ENCODE results near the gene EHD1. TPM values are rescaled to one million over a fixed set of nuclear protein-coding genes. Genes with fewer than 3 reads are reported as not detected.
A peak's percentile ranks its signal among the peaks of the same experiment; 100 is the strongest.
"Not testable (repeated sequence)": the region's sequence is repeated elsewhere in the genome, so short reads cannot be mapped to it uniquely, and the experiment has no call there.

EHD1 gene
- total RNA-seq, 4 donors from 2014 or later, result 47.8 to 85.4 (median 76.8) TPM

DNA sequence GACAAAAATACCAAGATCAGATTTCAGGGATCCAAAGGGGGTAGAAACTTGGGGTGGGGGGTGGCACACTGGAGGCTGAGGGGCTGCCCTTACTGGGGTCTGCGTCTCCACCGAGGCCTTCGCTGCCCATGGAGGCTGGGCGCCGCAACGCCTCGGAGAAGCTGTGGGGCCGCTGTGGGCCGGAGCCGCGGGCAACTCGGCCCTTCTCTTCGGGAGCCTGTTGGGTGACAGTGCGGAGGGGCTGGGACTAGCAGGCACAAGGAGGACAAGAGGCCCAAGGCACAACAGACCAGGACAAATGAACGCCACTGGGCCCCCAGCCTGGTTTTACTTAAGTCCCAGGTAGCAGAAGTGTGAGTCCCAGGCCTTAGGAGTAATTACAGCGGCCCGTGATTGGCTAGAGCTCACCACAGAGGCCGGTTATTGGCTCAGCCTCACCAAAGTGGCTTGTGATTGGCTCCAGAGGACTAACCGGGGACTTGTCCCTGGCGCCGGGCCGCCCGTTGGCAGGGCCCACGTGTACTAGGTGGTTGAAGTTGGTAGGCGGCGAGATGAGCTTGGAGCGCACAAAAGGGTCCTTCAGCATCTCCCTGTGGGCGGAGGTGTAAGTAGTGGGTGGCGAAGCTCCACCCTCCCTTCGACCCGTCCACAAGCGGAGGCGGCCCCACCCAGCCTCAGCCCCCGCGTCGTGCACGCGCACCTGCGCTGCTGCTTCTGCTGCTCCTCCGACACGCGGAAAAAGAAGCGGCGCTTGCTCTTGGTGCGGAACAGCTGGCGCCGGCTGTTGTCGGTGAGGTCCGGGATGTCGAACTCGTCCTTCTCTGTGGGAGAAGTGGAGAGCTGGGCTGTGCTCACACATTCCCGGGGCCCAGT lies 51.6 kb downstream of the EHD1 start:
- Histone ChIP-seq H3K27me3 (no peaks in the 10 kb centered on the region), H3K27ac (no peak overlapping the region), H3K4me3 (no peak overlapping the region), H3K4me1 (no peaks in the 10 kb centered on the region), H3K9me3 (no peaks in the 10 kb centered on the region), H3K36me3 (peaks cover 61% of the 10 kb centered on the region)
- DNase-seq (ENCODE audit: low spot score in 2 of 2), result peak in 1 of 2 donors; percentile 58
- no peak for TF ChIP-seq POLR2A (IDR thresholded peaks at IDR 0.05)
- no peak for TF ChIP-seq POLR2AphosphoS5 (IDR thresholded peaks at IDR 0.05)
- no peak for TF ChIP-seq EP300 (IDR thresholded peaks at IDR 0.05)
- TF ChIP-seq, protein P1, sequence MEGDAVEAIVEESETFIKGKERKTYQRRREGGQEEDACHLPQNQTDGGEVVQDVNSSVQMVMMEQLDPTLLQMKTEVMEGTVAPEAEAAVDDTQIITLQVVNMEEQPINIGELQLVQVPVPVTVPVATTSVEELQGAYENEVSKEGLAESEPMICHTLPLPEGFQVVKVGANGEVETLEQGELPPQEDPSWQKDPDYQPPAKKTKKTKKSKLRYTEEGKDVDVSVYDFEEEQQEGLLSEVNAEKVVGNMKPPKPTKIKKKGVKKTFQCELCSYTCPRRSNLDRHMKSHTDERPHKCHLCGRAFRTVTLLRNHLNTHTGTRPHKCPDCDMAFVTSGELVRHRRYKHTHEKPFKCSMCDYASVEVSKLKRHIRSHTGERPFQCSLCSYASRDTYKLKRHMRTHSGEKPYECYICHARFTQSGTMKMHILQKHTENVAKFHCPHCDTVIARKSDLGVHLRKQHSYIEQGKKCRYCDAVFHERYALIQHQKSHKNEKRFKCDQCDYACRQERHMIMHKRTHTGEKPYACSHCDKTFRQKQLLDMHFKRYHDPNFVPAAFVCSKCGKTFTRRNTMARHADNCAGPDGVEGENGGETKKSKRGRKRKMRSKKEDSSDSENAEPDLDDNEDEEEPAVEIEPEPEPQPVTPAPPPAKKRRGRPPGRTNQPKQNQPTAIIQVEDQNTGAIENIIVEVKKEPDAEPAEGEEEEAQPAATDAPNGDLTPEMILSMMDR (IDR thresholded peaks at IDR 0.05), result no peak
- WGBS, result 94% methylated on average over 31 of the region's 52 CpGs

DNA sequence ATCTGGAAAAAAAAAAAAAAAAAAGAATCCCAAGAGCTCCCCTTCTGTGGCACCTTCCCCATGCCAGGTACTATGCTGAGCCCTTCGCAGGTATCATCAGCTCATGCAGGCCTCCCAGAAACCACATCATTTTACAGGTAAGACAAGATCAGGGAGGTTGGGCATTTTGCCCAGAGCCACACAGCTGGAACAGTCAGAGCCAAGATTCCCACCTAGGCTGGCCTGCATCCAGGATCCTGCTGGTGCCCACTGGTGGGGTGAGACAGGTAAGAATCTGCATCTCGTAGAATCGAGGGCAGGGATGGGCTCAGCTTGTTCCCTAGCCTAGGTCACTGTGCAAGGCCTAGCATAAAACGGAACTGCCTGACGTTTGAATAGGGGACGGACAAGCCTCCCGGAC lies 52.4 kb downstream of the EHD1 start:
- no peak overlapping the region for H3K4me3 ChIP-seq
- WGBS, result 85% methylated on average over 7 of the region's 7 CpGs
- no peak for DNase-seq (ENCODE audit: low spot score in 2 of 2)
- no peaks in the 10 kb centered on the region for H3K27me3 ChIP-seq
- no peaks in the 10 kb centered on the region for H3K9me3 ChIP-seq
- H3K4me1 ChIP-seq, result no peaks in the 10 kb centered on the region
- TF ChIP-seq POLR2A (IDR thresholded peaks at IDR 0.05) (no peak), EP300 (IDR thresholded peaks at IDR 0.05) (no peak)
- TF ChIP-seq, protein P1 (IDR thresholded peaks at IDR 0.05), result no peak
- no peak overlapping the region for H3K27ac ChIP-seq
- peaks cover 53% of the 10 kb centered on the region for H3K36me3 ChIP-seq

DNA sequence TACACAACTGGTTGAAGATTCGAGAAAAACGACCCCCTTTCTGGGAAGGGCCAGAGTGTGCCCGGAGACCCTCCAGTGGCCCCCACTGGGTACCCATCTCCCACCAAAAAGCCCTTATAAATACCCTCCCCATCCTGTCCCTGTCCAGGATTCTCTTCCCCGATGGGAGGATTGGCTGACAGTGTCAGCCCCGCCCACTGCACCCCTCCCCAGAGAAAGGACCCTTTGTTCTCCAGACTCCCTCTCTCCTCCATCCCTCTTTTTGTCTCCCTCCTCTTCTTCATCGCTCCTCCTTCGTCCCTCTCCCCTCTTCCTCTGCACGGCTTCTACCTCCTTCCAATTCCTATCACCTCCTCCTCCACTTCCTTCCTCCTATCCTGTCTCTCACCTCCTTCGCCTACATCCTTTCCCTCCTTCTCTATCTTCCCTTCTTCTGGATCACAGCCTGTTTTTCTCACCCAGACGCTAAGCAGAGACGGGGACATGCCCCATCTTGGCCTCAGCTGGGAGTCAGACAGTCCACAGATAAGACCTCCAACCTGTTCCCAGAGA lies 54.8 kb downstream of the EHD1 start:
- Histone ChIP-seq H3K27ac (no peak overlapping the region), H3K4me3 (no peak overlapping the region), H3K27me3 (no peaks in the 10 kb centered on the region), H3K4me1 (no peaks in the 10 kb centered on the region), H3K9me3 (no peaks in the 10 kb centered on the region), H3K36me3 (peaks cover 30% of the 10 kb centered on the region)
- WGBS, result 73% methylated on average over 11 of the region's 11 CpGs
- DNase-seq (ENCODE audit: low spot score in 2 of 2), result no peak
- TF ChIP-seq POLR2AphosphoS5 (IDR thresholded peaks at IDR 0.05) (no peak), POLR2A (IDR thresholded peaks at IDR 0.05) (no peak), EP300 (IDR thresholded peaks at IDR 0.05) (no peak)
- TF ChIP-seq, protein P1 (IDR thresholded peaks at IDR 0.05), result no peak

DNA sequence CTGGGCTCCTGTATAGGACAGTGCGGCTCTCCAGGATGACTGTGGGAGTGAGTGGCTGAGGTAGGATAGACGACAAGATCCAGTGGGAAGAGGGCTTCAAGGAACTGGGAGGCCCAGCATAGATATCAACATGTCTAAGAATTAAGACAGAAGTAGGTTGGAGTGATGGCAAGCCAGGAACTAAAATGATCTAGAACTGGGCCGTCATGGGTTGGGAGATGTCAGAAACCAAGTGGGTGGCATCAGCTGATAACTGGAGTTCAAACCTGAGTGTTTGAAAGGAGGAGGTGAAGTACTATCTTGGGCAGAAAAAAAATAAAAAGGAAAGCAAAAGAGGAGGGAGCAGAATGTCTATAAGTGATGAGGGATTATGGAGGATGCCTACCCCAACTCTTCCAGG lies 60.9 kb downstream of the EHD1 start:
- WGBS, result 84% methylated on average over 3 of the region's 3 CpGs
- Histone ChIP-seq H3K27ac (no peak overlapping the region), H3K4me1 (no peaks in the 10 kb centered on the region), H3K4me3 (no peak overlapping the region), H3K9me3 (no peaks in the 10 kb centered on the region), H3K27me3 (no peaks in the 10 kb centered on the region), H3K36me3 (no peaks in the 10 kb centered on the region)
- DNase-seq (ENCODE audit: low spot score in 2 of 2), result no peak
- TF ChIP-seq POLR2A (IDR thresholded peaks at IDR 0.05), result no peak
- TF ChIP-seq, protein P1 (IDR thresholded peaks at IDR 0.05), result no peak
- TF ChIP-seq EP300 (IDR thresholded peaks at IDR 0.05), result no peak
- no peak for TF ChIP-seq POLR2AphosphoS5 (IDR thresholded peaks at IDR 0.05)

DNA sequence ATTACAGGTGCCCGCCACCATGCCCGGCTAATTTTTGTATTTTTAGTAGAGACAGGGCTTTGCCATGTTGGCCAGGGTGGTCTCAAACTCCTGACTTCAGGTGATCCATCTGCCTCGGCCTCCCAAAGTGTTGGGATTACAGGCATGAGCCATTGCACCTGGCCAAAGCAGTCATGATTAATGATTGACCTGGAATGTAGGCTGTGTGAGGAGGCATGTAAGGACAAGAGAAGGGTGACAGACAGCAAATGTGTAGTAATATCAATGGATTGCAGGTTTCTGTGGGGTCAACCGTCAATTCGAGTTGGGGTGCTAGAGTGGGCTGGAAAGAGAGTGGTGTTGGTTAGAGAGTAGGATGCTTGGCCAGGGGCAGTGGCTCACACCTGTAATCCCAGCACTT lies 63.0 kb downstream of the EHD1 start:
- not testable (repeated sequence) for H3K4me3 ChIP-seq; DNase-seq (ENCODE audit: low spot score in 2 of 2); H3K4me1 ChIP-seq; H3K27ac ChIP-seq; H3K36me3 ChIP-seq; H3K27me3 ChIP-seq; H3K9me3 ChIP-seq
- WGBS, result 87% methylated on average over 5 of the region's 5 CpGs
